H9 (cell line): ENCODE results near the gene CDC42EP1. TPM values are rescaled to one million over a fixed set of nuclear protein-coding genes. Genes with fewer than 3 reads are reported as not detected.

ENCODE experiments used
- DNase-seq: peaks from one replicate; pipeline ENCODE4 v3.0.0-alpha.2; 2017
- H2AFZ ChIP-seq: one replicate; pipeline ENCODE4 v1.6.1; 2013; ENCODE audit warnings: mild to moderate bottlenecking, low read length, control low read depth, moderate library complexity
- H2AK5ac ChIP-seq: 2 replicates; pipeline ENCODE4 v1.6.1; 2013; ENCODE audit warnings: low read length, control low read depth, mixed read lengths; ENCODE audit not compliant: insufficient read length
- H2BK120ac ChIP-seq: one replicate; pipeline ENCODE4 v1.6.1; 2013; ENCODE audit warnings: low read depth, mild to moderate bottlenecking, low read length, control low read depth, inconsistent platforms; ENCODE audit not compliant: poor library complexity, severe bottlenecking
- H2BK12ac ChIP-seq: 2 replicates; pipeline ENCODE4 v1.6.1; 2013; ENCODE audit warnings: low read length, control low read depth, mixed read lengths, low read depth; ENCODE audit not compliant: insufficient read length
- H2BK15ac ChIP-seq: 2 replicates; pipeline ENCODE4 v1.6.1; 2013; ENCODE audit warnings: low read depth, low read length, control low read depth
- H2BK20ac ChIP-seq: one replicate; pipeline ENCODE4 v1.6.1; 2013; ENCODE audit warnings: low read depth, mild to moderate bottlenecking, low read length, control low read depth, inconsistent platforms; ENCODE audit not compliant: poor library complexity, severe bottlenecking
- H2BK5ac ChIP-seq: 2 replicates; pipeline ENCODE4 v1.6.1; 2013; ENCODE audit warnings: low read length, control low read depth, mixed read lengths; ENCODE audit not compliant: insufficient read length
- H3K14ac ChIP-seq: 2 replicates; pipeline ENCODE4 v1.6.1; 2013; ENCODE audit warnings: low read length, control low read depth; ENCODE audit not compliant: insufficient read depth
- H3K18ac ChIP-seq: 2 replicates; pipeline ENCODE4 v1.6.1; 2013; ENCODE audit warnings: low read depth, mild to moderate bottlenecking, mixed read lengths, low read length, control low read depth; ENCODE audit not compliant: insufficient read length
- H3K23ac ChIP-seq: 2 replicates; pipeline ENCODE4 v1.6.1; 2013; ENCODE audit warnings: low read length, control low read depth, mixed read lengths, low read depth; ENCODE audit not compliant: insufficient read length
- H3K23me2 ChIP-seq: 2 replicates; pipeline ENCODE4 v1.6.1; 2013; ENCODE audit warnings: low read depth, mild to moderate bottlenecking, mixed read lengths, low read length, control low read depth; ENCODE audit not compliant: insufficient read length, poor library complexity, severe bottlenecking
- H3K27ac ChIP-seq: 2 replicates; pipeline ENCODE4 v1.5.1; 2013; ENCODE audit warnings: low read length, control low read depth, mixed read lengths, low read depth; ENCODE audit not compliant: insufficient read length
- H3K27me3 ChIP-seq: 2 replicates; pipeline ENCODE4 v1.6.1; 2013; ENCODE audit warnings: low read length, control low read depth, inconsistent platforms; ENCODE audit not compliant: insufficient read depth
- H3K4ac ChIP-seq: 2 replicates; pipeline ENCODE4 v1.6.1; 2013; ENCODE audit warnings: low read depth, mild to moderate bottlenecking, control low read depth, inconsistent platforms, low read length, moderate library complexity
- H3K4me1 ChIP-seq: 2 replicates; pipeline ENCODE4 v1.6.1; 2013; ENCODE audit warnings: low read length, control low read depth, inconsistent platforms; ENCODE audit not compliant: insufficient read depth
- H3K4me2 ChIP-seq: 2 replicates; pipeline ENCODE4 v1.6.1; 2013; ENCODE audit warnings: low read length, control low read depth, mixed read lengths; ENCODE audit not compliant: insufficient read length, insufficient read depth
- H3K56ac ChIP-seq: 2 replicates; pipeline ENCODE4 v1.6.1; 2013; ENCODE audit warnings: low read depth, mild to moderate bottlenecking, mixed read lengths, low read length, control low read depth; ENCODE audit not compliant: insufficient read length
- H3K79me1 ChIP-seq: 2 replicates; pipeline ENCODE4 v1.6.1; 2013; ENCODE audit warnings: low read depth, mild to moderate bottlenecking, moderate library complexity, low read length, control low read depth, inconsistent platforms; ENCODE audit not compliant: insufficient read depth, poor library complexity, severe bottlenecking
- H3K79me2 ChIP-seq: 2 replicates; pipeline ENCODE4 v1.6.1; 2013; ENCODE audit warnings: low read length, control low read depth, inconsistent platforms; ENCODE audit not compliant: insufficient read depth
- H3K9ac ChIP-seq: 2 replicates; pipeline ENCODE4 v1.6.1; 2013; ENCODE audit warnings: low read length, control low read depth, mixed read lengths; ENCODE audit not compliant: insufficient read length; ENCODE audit errors: extremely low read depth
- H3K9me3 ChIP-seq: one replicate; pipeline ENCODE4 v1.6.1; 2013; ENCODE audit warnings: low read depth, low read length, inconsistent platforms; ENCODE audit not compliant: control insufficient read depth
- H3T11ph ChIP-seq: one replicate; pipeline ENCODE4 v1.6.1; 2013; ENCODE audit warnings: mild to moderate bottlenecking, low read length, control low read depth, inconsistent platforms
- H4K20me1 ChIP-seq: one replicate; pipeline ENCODE4 v1.6.1; 2013; ENCODE audit not compliant: control insufficient read depth, insufficient read length, insufficient read depth
- H4K5ac ChIP-seq: 2 replicates; pipeline ENCODE4 v1.6.1; 2013; ENCODE audit warnings: low read depth, mild to moderate bottlenecking, mixed read lengths, low read length, control low read depth; ENCODE audit not compliant: insufficient read length
- H4K8ac ChIP-seq: replicated peaks from 2 replicates; pipeline ENCODE4 v1.6.1; 2013; ENCODE audit warnings: low read length, control low read depth, mixed read lengths, low read depth; ENCODE audit not compliant: insufficient read length
- H4K91ac ChIP-seq: 2 replicates; pipeline ENCODE4 v1.6.1; 2013; ENCODE audit warnings: low read depth, mild to moderate bottlenecking, moderate library complexity, mixed read lengths, low read length, control low read depth; ENCODE audit not compliant: insufficient read length
- H3K27ac Mint-ChIP-seq, 3 experiments: 2 replicates in 2 of 3; 3 replicates in 1 of 3; pipeline ENCODE4 v1.8.0; 2020 to 2021; ENCODE audit warnings: mixed read lengths in 3 of 3, mild to moderate bottlenecking in 1 of 3, moderate library complexity in 1 of 3
- H3K27me3 Mint-ChIP-seq: 2 replicates; pipeline ENCODE4 v1.8.0; 2021; ENCODE audit warnings: low read depth, mild to moderate bottlenecking, moderate library complexity, mixed read lengths
- H3K36me3 Mint-ChIP-seq, 3 experiments: 2 replicates in 2 of 3; 3 replicates in 1 of 3; pipeline ENCODE4 v1.8.0; 2020 to 2021; ENCODE audit warnings: low read depth in 3 of 3, mixed read lengths in 3 of 3; ENCODE audit not compliant: insufficient read depth in 1 of 3
- H3K4me1 Mint-ChIP-seq, 2 experiments: 2 replicates each; pipeline ENCODE4 v1.8.0; 2020; ENCODE audit warnings: mixed read lengths in 2 of 2
- H3K4me3 Mint-ChIP-seq, 2 experiments: 2 replicates in 1 of 2; 3 replicates in 1 of 2; pipeline ENCODE4 v1.8.0; 2020 to 2021; ENCODE audit warnings: mild to moderate bottlenecking in 2 of 2, mixed read lengths in 2 of 2, moderate library complexity in 1 of 2
- H3K9me3 Mint-ChIP-seq, 2 experiments: 2 replicates in 1 of 2; 3 replicates in 1 of 2; pipeline ENCODE4 v1.8.0; 2020; ENCODE audit warnings: mild to moderate bottlenecking in 2 of 2, mixed read lengths in 2 of 2, moderate library complexity in 1 of 2
- CTCF ChIP-seq: fragments of 200-600 bp; sonication (generic); conservative IDR thresholded peaks from 3 replicates; pipeline ENCODE4 v1.8.0; 2021; ENCODE audit warnings: antibody characterized with exemption, mild to moderate bottlenecking
- WGBS: extraction: QIAGEN DNeasy Blood & Tissue Kit; methylation state at CpG from one replicate; pipeline ENCODE4 v1.1.7; 2013; ENCODE audit warnings: missing lambda C conversion rate, low lambda C conversion rate, mixed read lengths; ENCODE audit not compliant: insufficient read length; ENCODE audit errors: extremely low coverage; 5-methylcytosine and 5-hydroxymethylcytosine counted together
- long read RNA-seq: library from polyadenylated mRNA; unstranded; transcript quantifications from one replicate; pipeline ENCODE4 v2.0.0, GENCODE V29; 2020
- total RNA-seq: library from RNA; stranded (reverse); gene quantifications from 2 replicates; pipeline ENCODE4 v1.2.1, GENCODE V29; 2021

CDC42EP1 gene
- total RNA-seq, result 23.0 and 24.3 TPM in 2 replicates
- long read RNA-seq, transcript CDC42EP1-201 (3 exons, 2,181 nt), result major isoform, 21 of 33 reads
- long read RNA-seq, partial matches to known transcripts, result 9 of 33 reads
- long read RNA-seq, other reads (novel, unspliced or antisense), result 3 of 33 reads

- peak; percentile 47 for DNase-seq
- Histone ChIP-seq H3K79me2 (no peaks in the 10 kb centered on the region; the same call in 1 of the 2 replicates), H4K5ac (no peak within 1 kb of the TSS), H3K9me3 (no peaks in the 10 kb centered on the region), H3K27me3 (peaks cover 3% of the 10 kb centered on the region; the same call in 1 of the 2 replicates), H2BK20ac (no peak within 1 kb of the TSS), H3K18ac (no peak within 1 kb of the TSS), H3K4ac (no peak within 1 kb of the TSS), H3K23me2 (peaks cover 13% of the 10 kb centered on the region), H2BK15ac (no peak within 1 kb of the TSS), H3K4me2 (peak within 1 kb of the TSS; percentile 54), H2BK120ac (no peak within 1 kb of the TSS), H2BK5ac (no peak within 1 kb of the TSS), H3K14ac (no peak within 1 kb of the TSS; the same call in 1 of the 2 replicates), H2AK5ac (no peak within 1 kb of the TSS), H3K27ac (no peak within 1 kb of the TSS), H3K9ac (no peak within 1 kb of the TSS), H3K79me1 (no peaks in the 10 kb centered on the region), H3K23ac (no peak within 1 kb of the TSS), H3T11ph (no peak within 1 kb of the TSS), H3K4me1 (peaks cover 7% of the 10 kb centered on the region; the same call in 1 of the 2 replicates), H4K91ac (no peak within 1 kb of the TSS), H2AFZ (no peak within 1 kb of the TSS), H4K20me1 (no peaks in the 10 kb centered on the region), H4K8ac (no peak within 1 kb of the TSS), H2BK12ac (no peak within 1 kb of the TSS), H3K56ac (no peak within 1 kb of the TSS)
- Mint-ChIP-seq H3K27me3 (peaks cover 57% of the 10 kb centered on the region), H3K4me1 (peaks cover 53 to 58% of the 10 kb centered on the region in 2 experiments), H3K9me3 (no peaks in the 10 kb centered on the region; a peak in 1 of 5 replicates), H3K27ac (peak within 1 kb of the TSS in 1 of 3 experiments; percentile 35; a peak in 1 of 7 replicates), H3K4me3 (peak within 1 kb of the TSS; percentile 73 to 83), H3K36me3 (peaks cover 0 to 2% (median 0%) of the 10 kb centered on the region in 3 experiments; a peak in 1 of 7 replicates)
- no peak for TF ChIP-seq CTCF
- WGBS, result no CpG with 5 or more reads among the region's 76 CpGs
Observed at GRCh38 chr22:37559901-37560607, at the start of gene CDC42EP1. Gene CDC42EP1 (plus strand): TSS chr22:37560480. CDS start chr22:37566350, 5,870 bp downstream.
